Large intestine (tissue), 3 donors: ENCODE measurements around the gene GDI1. TPM values are rescaled to one million over a fixed set of nuclear protein-coding genes. Genes with fewer than 3 reads are reported as not detected.
A peak's percentile ranks its signal among the peaks of the same experiment; 100 is the strongest.

Experiments
- DNase-seq, 2 donors: peaks; one replicate each; pipeline versions ENCODE4 v3.0.0 to v3.0.0-alpha.2; 2013
- H3K27ac ChIP-seq: one replicate; pipeline ENCODE4 v1.5.1; 2013; ENCODE audit warnings: low read length
- H3K27me3 ChIP-seq: 2 replicates; pipeline ENCODE4 v1.6.1; 2013; ENCODE audit warnings: low read length; ENCODE audit not compliant: control insufficient read depth, insufficient read depth
- H3K36me3 ChIP-seq: 2 replicates; pipeline ENCODE4 v1.6.1; 2013; ENCODE audit warnings: low read length; ENCODE audit not compliant: control insufficient read depth, insufficient read depth
- H3K4me1 ChIP-seq: one replicate; pipeline ENCODE4 v1.6.1; 2013; ENCODE audit warnings: low read length; ENCODE audit not compliant: control insufficient read depth, insufficient read depth
- H3K4me3 ChIP-seq: one replicate; pipeline ENCODE4 v1.5.1; 2013; ENCODE audit warnings: low read length
- H3K9me3 ChIP-seq: one replicate; pipeline ENCODE4 v1.6.1; 2013; ENCODE audit warnings: mild to moderate bottlenecking, low read depth, low read length, moderate library complexity; ENCODE audit not compliant: control insufficient read depth
- WGBS: methylation state at CpG from one replicate; pipeline ENCODE4 v1.1.5; 2013; ENCODE audit warnings: low lambda C conversion rate; ENCODE audit not compliant: insufficient coverage; 5-methylcytosine and 5-hydroxymethylcytosine counted together
- polyA plus RNA-seq: library from polyadenylated mRNA; unstranded; fragments of 120-200 nt; gene quantifications from one replicate; pipeline ENCODE4 v1.2.1, GENCODE V29; 2013

GDI1 gene
- polyA plus RNA-seq, 1 donor = 108 TPM

DNA sequence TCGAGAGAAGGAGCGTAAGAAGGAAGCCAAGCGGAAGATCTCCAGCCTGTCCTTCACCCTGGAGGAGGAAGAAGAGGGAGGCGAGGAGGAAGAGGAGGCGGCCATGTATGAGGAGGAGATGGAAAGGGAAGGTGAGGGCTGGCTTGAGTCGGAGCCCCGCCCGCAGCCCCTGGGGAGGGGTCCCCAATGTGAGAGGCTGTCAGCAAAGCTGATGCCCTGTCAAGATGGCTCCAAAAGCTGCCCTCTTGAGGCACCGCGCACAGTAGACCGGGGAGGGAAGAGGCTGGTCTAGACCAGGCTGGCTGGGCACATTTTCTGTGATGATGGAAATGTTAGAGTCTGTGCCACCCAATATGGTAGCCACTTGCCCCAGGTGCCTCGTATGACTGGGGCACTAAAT, 9.5 kb downstream of the GDI1 start:
- peaks cover 4% of the 10 kb centered on the region for H3K4me1 ChIP-seq
- H3K9me3 ChIP-seq = no peaks in the 10 kb centered on the region
- no peak overlapping the region for H3K27ac ChIP-seq
- H3K4me3 ChIP-seq = no peak overlapping the region
- no peaks in the 10 kb centered on the region for H3K27me3 ChIP-seq
- DNase-seq = no peak
- no CpG with 5 or more reads among the region's 12 CpGs for WGBS
- peaks cover 41% of the 10 kb centered on the region for H3K36me3 ChIP-seq

DNA sequence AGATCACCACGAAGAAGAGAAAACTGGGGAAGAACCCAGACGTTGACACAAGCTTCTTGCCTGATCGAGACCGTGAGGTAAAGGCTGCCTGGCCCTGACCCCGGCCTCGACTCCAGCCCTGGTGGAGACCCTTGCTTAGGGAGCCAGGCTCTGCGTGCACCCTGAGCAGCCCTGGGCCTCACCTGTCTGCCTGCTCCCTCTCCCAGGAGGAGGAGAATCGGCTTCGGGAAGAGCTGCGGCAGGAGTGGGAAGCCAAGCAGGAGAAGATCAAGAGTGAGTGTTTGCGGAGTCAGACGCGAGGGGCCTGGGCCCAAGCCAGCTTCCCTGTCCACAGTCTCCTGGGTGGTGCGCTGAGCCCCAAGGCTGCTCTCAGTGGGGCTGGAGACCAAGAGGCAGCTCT, 11.5 kb downstream of the GDI1 start:
- Histone ChIP-seq H3K36me3 (peaks cover 28% of the 10 kb centered on the region), H3K4me1 (peaks cover 3% of the 10 kb centered on the region), H3K4me3 (no peak overlapping the region), H3K27me3 (no peaks in the 10 kb centered on the region), H3K9me3 (no peaks in the 10 kb centered on the region), H3K27ac (no peak overlapping the region)
- no CpG with 5 or more reads among the region's 14 CpGs for WGBS
- DNase-seq = no peak

DNA sequence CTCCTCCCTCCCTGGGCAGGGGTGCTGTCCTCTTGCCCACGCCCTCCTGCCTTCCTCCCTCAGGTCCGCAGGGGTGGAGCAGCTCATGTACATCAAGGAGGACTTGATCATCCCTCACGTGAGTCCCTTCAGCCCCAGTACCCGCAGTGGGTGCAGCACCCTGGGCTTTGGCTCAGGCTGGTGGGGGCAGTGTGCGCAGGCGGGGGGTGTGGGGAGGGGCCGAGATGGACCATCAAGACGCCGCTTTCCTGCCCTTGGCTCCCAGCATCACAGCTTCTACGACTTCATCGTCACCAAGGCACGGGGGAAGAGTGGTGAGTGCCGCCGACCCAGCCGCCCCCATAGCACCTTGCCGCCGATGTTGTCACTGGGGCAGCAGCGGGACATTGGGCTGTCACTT, 12.7 kb downstream of the GDI1 start:
- no peak for DNase-seq
- no peaks in the 10 kb centered on the region for H3K9me3 ChIP-seq
- H3K27ac ChIP-seq = no peak overlapping the region
- H3K27me3 ChIP-seq = no peaks in the 10 kb centered on the region
- peaks cover 28% of the 10 kb centered on the region for H3K36me3 ChIP-seq
- no peak overlapping the region for H3K4me3 ChIP-seq
- no peaks in the 10 kb centered on the region for H3K4me1 ChIP-seq
- no CpG with 5 or more reads among the region's 18 CpGs for WGBS

DNA sequence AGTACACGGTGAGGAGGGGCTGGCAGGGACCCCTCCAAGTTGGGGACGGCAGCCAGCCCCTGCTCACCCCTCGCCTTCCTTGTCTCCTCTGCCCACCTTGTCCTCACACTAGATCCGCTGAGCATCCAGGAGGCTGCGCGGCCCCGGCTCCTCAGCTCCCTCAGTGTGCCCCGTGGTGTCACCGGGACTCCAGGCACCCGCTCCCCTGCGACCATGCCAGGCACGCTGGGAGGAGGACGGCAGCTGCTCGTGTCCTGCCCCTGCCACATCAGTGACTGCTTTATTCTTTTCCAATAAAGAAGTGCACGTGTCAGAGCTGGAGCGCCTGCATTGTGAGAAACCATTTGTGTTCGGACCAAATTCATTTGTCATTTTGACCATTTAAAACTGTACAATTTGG, 13.4 kb downstream of the GDI1 start:
- no peak overlapping the region for H3K4me3 ChIP-seq
- WGBS = no CpG with 5 or more reads among the region's 17 CpGs
- H3K4me1 ChIP-seq = no peaks in the 10 kb centered on the region
- H3K27me3 ChIP-seq = no peaks in the 10 kb centered on the region
- H3K9me3 ChIP-seq = no peaks in the 10 kb centered on the region
- DNase-seq = no peak
- H3K36me3 ChIP-seq = peaks cover 28% of the 10 kb centered on the region
- H3K27ac ChIP-seq = no peak overlapping the region

DNA sequence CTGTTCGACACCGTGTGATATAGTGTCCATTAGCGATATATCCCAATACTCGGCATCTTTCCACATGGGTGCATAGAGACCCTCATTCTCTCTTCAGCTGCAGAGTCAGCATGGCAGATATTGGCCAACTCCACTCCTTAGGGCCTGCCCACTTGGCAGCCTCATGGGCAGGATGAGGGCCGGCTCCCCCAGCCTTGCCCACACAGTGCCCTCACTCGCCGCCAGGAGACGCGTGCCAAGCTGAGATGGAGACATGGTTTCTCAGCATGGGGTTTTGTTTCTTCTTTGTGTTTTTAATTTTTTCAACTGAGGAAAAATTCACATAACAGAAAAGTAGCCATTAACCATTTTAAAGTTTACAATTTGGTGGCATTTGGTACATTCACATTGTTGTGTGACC, 15.9 kb downstream of the GDI1 start:
- no peak for DNase-seq
- no CpG with 5 or more reads among the region's 9 CpGs for WGBS
- Histone ChIP-seq H3K27me3 (no peaks in the 10 kb centered on the region), H3K9me3 (no peaks in the 10 kb centered on the region), H3K36me3 (peaks cover 22% of the 10 kb centered on the region), H3K27ac (no peak overlapping the region), H3K4me3 (no peak overlapping the region), H3K4me1 (no peaks in the 10 kb centered on the region)

DNA sequence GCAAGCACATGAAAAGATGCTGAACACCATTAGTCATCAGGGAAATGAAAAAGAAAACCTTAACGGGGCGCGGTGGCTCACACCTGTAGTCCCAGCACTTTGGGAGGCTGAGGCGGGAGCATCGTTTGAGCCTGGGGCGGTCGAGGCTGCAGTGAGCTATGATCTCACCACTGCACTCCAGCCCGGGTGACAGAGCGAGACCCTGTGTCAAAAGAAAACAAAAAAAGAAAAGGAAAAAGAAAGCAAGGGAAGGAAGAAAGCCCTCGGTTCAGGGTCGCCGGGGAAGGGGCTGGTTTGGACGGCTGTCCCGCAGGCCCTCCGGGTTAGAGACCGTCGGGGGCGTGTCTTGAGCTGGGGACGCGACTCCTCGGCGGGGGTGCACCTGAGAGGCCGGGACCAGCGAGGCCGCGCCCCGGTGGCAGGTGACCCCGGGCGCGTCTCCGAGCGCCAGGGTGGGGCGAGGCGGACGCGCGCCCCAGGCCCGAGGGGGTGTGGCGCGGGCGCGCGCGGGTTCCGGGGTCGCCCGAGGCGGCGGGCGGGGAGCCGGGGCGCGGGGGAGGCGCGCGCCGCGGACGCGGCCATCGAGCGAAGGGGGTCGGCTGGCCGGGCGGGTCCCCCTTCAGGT, 20.6 kb downstream of the GDI1 start:
- H3K9me3 ChIP-seq = no peaks in the 10 kb centered on the region
- H3K27me3 ChIP-seq = no peaks in the 10 kb centered on the region
- WGBS = no CpG with 5 or more reads among the region's 65 CpGs
- peaks cover 2% of the 10 kb centered on the region for H3K4me1 ChIP-seq
- H3K27ac ChIP-seq = peak overlapping the region; percentile 32
- H3K36me3 ChIP-seq = peaks cover 14% of the 10 kb centered on the region
- peak; percentile 68 to 77 for DNase-seq
- H3K4me3 ChIP-seq = peak overlapping the region; percentile 42

DNA sequence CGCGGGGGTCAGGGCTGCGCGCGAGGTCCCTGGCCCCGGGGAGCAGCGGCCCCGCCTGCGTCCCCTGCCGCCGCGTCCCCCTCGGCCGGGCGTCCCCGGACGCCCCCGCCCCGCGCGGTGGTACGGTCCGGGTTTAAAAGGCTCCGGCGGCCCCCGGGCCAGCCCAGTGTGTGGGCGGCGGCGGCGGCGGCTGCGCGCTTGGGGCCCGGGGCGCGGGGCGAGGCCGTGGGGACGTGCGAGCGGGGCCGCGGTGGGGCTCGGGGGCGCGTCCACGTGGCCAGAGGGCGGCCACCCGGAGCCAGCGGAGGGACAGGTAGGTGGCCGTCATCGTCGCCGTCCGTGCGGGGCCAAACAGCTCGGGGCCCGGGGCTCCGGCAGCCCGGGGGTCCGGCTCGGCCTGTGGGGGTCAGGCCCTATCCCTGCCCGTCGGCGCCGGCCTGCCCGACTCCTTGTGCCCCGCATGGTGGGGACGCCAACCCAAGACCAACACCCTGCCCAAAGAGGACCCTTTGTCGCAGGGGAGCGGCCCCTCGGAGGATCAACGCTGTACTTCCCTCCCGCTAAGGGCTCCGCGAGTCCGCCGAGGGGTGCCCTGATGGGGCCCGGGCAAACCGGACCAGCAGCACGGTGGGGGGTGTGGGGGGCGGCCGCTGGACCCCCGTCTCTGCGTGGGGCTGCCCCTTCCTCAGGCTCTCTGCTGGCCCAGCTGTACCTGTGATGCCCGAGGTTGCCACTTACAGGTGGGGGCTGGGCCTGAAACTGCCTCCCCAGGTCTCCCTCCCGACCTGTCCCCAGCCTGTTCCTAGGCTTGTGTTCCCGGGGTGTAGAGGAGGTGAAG, 21.4 kb downstream of the GDI1 start, which contains the start of gene PLXNA3:
PLXNA3 (plus strand) TSS at position 166 of the 838 bp plus-strand sequence. CDS start 1,903 bp downstream, outside the sequence.
- WGBS = no CpG with 5 or more reads among the region's 88 CpGs
- Histone ChIP-seq H3K27me3 (no peaks in the 10 kb centered on the region), H3K4me1 (peaks cover 2% of the 10 kb centered on the region), H3K9me3 (no peaks in the 10 kb centered on the region), H3K27ac (peak within 1 kb of the TSS; percentile 42), H3K36me3 (peaks cover 17% of the 10 kb centered on the region), H3K4me3 (peak within 1 kb of the TSS; percentile 80)
- DNase-seq = no peak

DNA sequence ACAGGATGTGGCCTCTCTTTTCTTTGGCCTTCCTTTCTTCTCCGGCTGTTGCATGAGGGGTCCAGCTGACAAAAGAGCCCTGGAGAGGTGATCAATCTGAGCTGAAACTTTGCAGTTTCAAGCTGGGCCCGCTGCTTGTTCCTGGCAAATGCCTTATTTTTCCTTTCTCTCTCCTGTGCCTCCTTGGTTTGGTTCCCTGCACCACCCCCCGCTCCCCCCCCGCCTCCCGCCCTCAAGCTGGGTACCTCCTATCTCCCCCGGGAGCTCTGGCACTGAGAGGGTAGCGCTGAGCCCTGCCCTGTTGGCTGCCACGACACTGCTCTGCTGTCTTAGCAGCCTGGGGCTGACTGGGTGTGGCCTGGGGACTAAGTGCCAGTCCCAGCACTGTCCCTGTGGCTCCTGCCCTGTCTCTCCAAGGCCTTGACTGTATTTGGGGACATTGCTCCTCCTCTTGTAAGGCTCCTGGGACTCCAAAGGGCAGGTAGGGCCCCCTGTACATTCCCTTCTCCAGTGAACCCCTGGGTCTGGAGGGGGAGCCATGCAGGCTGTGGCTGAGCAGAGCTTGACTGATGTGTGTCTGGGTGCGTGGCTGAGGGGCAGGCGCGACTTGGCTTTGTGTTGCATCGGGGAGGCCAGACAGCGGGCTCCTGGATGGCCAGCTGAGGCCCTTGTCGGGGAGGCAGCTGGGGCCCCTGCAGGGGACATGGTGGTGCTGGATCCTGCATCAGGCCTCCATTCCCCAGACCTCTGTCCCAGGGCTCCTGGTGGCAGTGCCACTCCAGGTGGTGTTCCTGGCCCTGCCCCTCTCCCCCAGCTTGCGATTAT, 22.2 kb downstream of the GDI1 start:
- peak in 1 of 2 donors; percentile 45 for DNase-seq
- Histone ChIP-seq H3K27me3 (no peaks in the 10 kb centered on the region), H3K4me1 (peaks cover 2% of the 10 kb centered on the region), H3K27ac (peak overlapping the region; percentile 42), H3K4me3 (peak overlapping the region; percentile 80), H3K36me3 (peaks cover 23% of the 10 kb centered on the region), H3K9me3 (no peaks in the 10 kb centered on the region)
- WGBS = no CpG with 5 or more reads among the region's 15 CpGs

DNA sequence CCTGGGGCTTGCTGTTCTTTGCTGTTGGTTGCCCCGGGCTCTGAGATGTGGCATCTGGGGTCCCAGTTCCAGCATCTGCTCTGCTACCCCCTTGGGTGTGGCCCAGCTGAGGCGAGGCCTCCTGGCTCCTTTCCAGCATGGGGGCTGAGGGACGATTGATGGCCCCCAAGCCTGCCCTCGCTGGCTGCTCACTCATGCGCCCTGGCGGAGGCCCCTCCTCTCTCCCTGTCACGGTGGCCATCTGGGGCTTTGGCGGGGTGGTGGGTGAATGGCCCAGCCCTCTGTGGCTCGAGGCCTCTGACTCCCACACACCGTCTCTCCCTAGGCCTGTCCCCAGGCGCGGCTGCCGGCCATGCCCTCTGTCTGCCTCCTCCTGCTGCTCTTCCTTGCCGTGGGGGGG, 22.9 kb downstream of the GDI1 start:
- peak overlapping the region; percentile 80 for H3K4me3 ChIP-seq
- no peaks in the 10 kb centered on the region for H3K9me3 ChIP-seq
- no peak overlapping the region for H3K27ac ChIP-seq
- no CpG with 5 or more reads among the region's 14 CpGs for WGBS
- no peak for DNase-seq
- peaks cover 27% of the 10 kb centered on the region for H3K36me3 ChIP-seq
- peaks cover 2% of the 10 kb centered on the region for H3K4me1 ChIP-seq
- H3K27me3 ChIP-seq = no peaks in the 10 kb centered on the region

DNA sequence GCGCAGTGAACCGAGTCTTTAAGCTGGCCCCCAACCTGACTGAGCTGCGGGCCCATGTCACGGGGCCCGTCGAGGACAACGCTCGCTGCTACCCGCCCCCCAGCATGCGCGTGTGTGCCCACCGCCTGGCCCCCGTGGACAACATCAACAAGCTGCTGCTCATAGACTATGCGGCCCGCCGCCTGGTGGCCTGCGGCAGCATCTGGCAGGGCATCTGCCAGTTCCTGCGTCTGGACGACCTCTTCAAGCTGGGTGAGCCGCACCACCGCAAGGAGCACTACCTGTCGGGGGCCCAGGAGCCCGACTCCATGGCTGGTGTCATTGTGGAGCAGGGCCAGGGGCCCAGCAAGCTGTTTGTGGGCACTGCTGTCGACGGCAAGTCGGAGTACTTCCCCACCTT, 23.4 kb downstream of the GDI1 start:
- H3K4me1 ChIP-seq = peaks cover 2% of the 10 kb centered on the region
- WGBS = no CpG with 5 or more reads among the region's 26 CpGs
- peaks cover 31% of the 10 kb centered on the region for H3K36me3 ChIP-seq
- H3K27me3 ChIP-seq = no peaks in the 10 kb centered on the region
- no peak overlapping the region for H3K27ac ChIP-seq
- H3K4me3 ChIP-seq = no peak overlapping the region
- H3K9me3 ChIP-seq = no peaks in the 10 kb centered on the region
- no peak for DNase-seq
